ENCODE data around the gene BCL11B. TPM values are rescaled to one million over a fixed set of nuclear protein-coding genes. Genes with fewer than 3 reads are reported as not detected.

BCL11B gene
- total RNA-seq, 6 experiments from 2014 or later = 0.06 to 0.14 (median 0.10) TPM; not detected in 2

DNA sequence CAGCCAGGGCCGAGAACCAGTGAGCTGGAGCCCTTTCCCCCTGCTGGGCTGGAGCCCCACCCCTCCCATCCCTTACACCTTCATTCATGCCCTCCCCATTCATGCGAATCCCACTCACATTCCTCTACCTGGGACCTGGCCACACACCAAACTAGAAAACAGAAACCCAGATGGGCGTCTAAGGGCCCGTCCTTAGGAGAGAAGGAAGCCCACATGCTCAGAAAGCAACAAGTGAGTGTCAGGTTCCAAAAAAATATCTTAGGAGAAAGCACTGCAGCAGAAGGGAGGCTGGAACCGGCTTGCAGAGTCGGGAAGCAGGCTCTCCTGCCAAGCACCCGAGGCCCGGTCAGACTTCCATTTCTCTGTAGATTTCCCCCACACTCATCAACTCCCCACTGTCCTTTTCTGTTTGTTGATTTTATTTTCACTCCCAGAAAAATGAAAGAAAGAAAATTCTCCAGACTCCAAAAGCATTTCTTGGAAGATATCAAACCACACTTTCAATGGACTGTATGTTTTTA is 13.6 kb downstream of the BCL11B start:
- H3K27me3 Mint-ChIP-seq (ENCODE audit: insufficient read depth) = peaks cover 54% of the 10 kb centered on the region
- H3K4me1 Mint-ChIP-seq (ENCODE audit: low read depth) = no peaks in the 10 kb centered on the region; the same call in 1 of the 2 replicates
- no peaks in the 10 kb centered on the region for H3K9me3 Mint-ChIP-seq
- H3K27ac Mint-ChIP-seq = no peak overlapping the region
- DNase-seq = no peak
- TF ChIP-seq, protein P1, sequence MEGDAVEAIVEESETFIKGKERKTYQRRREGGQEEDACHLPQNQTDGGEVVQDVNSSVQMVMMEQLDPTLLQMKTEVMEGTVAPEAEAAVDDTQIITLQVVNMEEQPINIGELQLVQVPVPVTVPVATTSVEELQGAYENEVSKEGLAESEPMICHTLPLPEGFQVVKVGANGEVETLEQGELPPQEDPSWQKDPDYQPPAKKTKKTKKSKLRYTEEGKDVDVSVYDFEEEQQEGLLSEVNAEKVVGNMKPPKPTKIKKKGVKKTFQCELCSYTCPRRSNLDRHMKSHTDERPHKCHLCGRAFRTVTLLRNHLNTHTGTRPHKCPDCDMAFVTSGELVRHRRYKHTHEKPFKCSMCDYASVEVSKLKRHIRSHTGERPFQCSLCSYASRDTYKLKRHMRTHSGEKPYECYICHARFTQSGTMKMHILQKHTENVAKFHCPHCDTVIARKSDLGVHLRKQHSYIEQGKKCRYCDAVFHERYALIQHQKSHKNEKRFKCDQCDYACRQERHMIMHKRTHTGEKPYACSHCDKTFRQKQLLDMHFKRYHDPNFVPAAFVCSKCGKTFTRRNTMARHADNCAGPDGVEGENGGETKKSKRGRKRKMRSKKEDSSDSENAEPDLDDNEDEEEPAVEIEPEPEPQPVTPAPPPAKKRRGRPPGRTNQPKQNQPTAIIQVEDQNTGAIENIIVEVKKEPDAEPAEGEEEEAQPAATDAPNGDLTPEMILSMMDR (IDR thresholded peaks at IDR 0.05) = no peak
- peak overlapping the region; percentile 30; the same call in 1 of the 2 replicates for H3K4me3 Mint-ChIP-seq
- no peaks in the 10 kb centered on the region for H3K36me3 Mint-ChIP-seq (ENCODE audit: low read depth)

DNA sequence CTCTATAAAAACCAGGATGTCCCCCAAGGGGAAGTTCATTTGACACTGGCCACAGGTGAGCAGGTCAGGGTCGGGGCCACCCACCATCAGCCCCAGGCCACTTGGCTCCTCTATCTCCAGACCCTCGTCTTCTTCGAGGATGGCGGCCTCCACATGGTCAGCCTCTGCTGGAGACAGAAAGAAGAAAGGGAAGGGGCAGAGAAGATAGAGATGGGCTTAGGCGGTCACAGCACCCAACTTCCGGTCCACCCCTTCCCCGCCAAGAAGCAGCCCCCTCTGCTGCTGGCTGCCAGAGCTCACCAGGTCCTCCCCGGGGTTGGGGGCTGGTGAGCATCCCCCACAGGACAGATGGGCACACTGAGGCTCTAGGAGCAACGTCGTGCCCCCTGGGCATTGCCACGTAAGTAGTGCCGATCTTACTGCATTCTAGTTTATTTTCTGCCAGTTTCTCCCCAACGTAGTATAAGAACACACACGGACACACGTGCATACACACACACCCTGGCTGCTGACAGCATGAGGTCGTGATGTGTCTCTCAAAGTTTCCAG is 14.2 kb downstream of the BCL11B start:
- no peak overlapping the region for H3K4me3 Mint-ChIP-seq
- TF ChIP-seq, protein P1 (IDR thresholded peaks at IDR 0.05) = no peak
- no peak overlapping the region for H3K27ac Mint-ChIP-seq

DNA sequence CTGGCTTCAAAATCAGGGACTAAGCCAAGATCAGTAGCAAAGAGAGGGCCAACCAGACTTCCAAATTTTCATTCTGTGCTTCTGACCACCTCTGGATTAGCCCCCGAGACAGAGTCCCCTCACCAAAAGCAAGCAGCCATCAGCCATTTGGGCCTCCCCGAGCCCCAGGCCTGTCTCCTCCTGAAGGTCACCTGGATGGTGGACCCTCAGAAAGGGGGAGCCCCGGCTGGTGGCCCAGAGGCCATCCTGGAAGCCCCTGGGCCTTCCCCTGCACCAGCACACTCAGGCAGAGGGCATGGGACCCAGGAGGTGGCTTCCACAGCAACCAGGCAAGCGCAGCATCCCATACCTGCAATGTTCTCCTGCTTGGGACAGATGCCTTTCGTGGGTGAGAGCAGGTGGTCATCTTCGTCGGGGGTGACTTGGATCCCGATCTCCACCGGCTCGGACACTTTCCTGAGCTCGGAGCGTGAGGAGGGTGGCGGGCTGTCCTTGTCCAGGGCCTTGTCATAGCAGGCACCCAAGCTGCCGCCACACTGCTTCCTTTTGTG is 14.8 kb downstream of the BCL11B start:
- Mint-ChIP-seq H3K27ac (no peak overlapping the region), H3K27me3 (ENCODE audit: insufficient read depth) (peaks cover 47% of the 10 kb centered on the region), H3K36me3 (ENCODE audit: low read depth) (no peaks in the 10 kb centered on the region), H3K4me3 (no peak overlapping the region), H3K9me3 (no peaks in the 10 kb centered on the region), H3K4me1 (ENCODE audit: low read depth) (no peaks in the 10 kb centered on the region; the same call in 1 of the 2 replicates)
- DNase-seq = no peak
- TF ChIP-seq, protein P1 (IDR thresholded peaks at IDR 0.05) = no peak

More for the DNA sequence above, 14.2 kb downstream of the BCL11B start:
- peaks cover 52% of the 10 kb centered on the region for H3K27me3 Mint-ChIP-seq (ENCODE audit: insufficient read depth)
- DNase-seq = no peak
- H3K9me3 Mint-ChIP-seq = no peaks in the 10 kb centered on the region
- no peaks in the 10 kb centered on the region; the same call in 1 of the 2 replicates for H3K4me1 Mint-ChIP-seq (ENCODE audit: low read depth)
- H3K36me3 Mint-ChIP-seq (ENCODE audit: low read depth) = no peaks in the 10 kb centered on the region

DNA sequence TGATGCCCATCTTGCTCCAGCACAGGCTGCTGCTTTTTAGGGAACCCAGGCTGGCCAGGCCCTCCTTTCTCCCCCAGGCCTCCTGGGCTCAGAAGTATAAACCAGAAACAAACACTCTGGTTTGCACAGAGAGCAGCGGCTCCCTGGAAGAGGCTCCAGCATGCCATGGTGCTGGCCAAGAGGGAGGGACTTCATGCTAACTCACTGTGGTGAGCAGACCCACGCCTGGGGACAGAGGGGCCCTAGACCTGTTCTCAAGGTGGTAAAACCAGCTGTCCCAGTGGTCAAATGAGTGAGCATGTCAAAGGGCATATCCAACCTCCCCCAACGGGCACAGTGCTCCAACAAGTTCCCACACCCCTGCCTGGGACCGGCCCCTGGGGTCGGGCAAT is 15.5 kb downstream of the BCL11B start:
- Mint-ChIP-seq H3K36me3 (ENCODE audit: low read depth) (no peaks in the 10 kb centered on the region), H3K9me3 (no peaks in the 10 kb centered on the region), H3K27me3 (ENCODE audit: insufficient read depth) (peaks cover 48% of the 10 kb centered on the region), H3K27ac (no peak overlapping the region), H3K4me1 (ENCODE audit: low read depth) (no peaks in the 10 kb centered on the region; the same call in 1 of the 2 replicates), H3K4me3 (no peak overlapping the region)
- no peak for DNase-seq
- TF ChIP-seq, protein P1 (IDR thresholded peaks at IDR 0.05) = no peak

DNA sequence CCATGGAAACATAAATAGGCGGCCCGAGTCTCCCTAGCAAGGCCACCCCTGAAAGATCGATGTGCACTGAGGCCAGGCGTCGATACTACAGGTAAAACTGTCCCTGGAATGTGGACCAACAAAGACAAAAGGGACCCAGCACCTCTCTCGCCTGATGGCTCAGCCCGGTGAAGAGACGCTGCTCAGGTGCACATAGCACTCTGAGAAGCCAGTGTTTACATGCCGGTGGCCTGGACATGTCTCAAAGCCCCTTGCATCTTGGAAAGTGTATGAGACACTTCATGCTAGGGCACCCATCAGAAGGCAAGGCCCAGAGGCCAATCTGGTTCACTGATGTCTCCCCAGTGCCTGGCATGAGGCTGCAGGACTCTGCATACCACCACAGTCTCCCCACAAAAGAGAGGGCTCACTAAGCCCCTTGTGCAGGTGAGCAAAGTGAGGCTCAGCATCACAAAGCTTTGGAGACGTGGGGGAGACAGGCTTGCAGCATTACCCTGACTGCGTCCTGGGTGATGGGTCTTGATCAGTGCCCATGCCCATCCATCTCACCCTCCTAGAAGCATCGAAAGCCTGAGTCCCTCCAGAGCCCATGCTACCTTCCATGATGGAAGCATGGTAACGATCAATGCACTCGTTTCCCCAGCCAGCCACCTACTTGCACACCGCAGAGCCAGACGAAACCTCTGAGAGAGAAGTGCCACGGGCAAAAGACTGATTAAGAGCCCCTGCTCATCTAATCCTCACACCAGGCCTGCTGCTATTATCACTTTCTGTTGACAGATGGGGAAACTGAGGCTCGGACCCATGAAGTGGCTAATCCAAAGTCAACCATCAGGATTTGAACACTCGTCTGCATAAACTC is 16.1 kb downstream of the BCL11B start:
- no peak for DNase-seq
- Mint-ChIP-seq H3K36me3 (ENCODE audit: low read depth) (no peaks in the 10 kb centered on the region), H3K4me3 (no peak overlapping the region), H3K27me3 (ENCODE audit: insufficient read depth) (peaks cover 44% of the 10 kb centered on the region), H3K9me3 (no peaks in the 10 kb centered on the region), H3K4me1 (ENCODE audit: low read depth) (no peaks in the 10 kb centered on the region; the same call in 1 of the 2 replicates), H3K27ac (no peak overlapping the region)
- TF ChIP-seq, protein P1 (IDR thresholded peaks at IDR 0.05) = no peak

Measured in HFFc6 (cell line).